PFSK-1 (cell line): Measurements from ENCODE around the gene CNPY2.
A peak's percentile ranks its signal among the peaks of the same experiment; 100 is the strongest.

Experiments used
- FOXP2 ChIP-seq: optimal IDR thresholded peaks from 2 replicates; pipeline ENCODE3; 2011; ENCODE audit warnings: borderline replicate concordance, control low read depth, inconsistent platforms; ENCODE audit not compliant: insufficient read depth; ENCODE audit errors: extremely low read length, extremely low read depth
- POLR2AphosphoS5 ChIP-seq: IDR thresholded peaks from 2 replicates; pipeline ENCODE4 v1.6.1; 2012; ENCODE audit warnings: low read depth, mild to moderate bottlenecking, control low read depth, low read length, moderate library complexity
- REST ChIP-seq, 2 experiments: IDR thresholded peaks; 2 replicates each; pipeline versions ENCODE4 v1.6.1 to v1.8.0; 2011 to 2012; ENCODE audit warnings: low read depth in 2 of 2, low read length in 2 of 2, control low read depth in 1 of 2, inconsistent platforms in 1 of 2, mild to moderate bottlenecking in 1 of 2, moderate library complexity in 1 of 2; ENCODE audit not compliant: insufficient read depth in 1 of 2
- SIN3A ChIP-seq: IDR thresholded peaks from 2 replicates; pipeline ENCODE4 v1.6.1; 2012; ENCODE audit warnings: mild to moderate bottlenecking, low read length, moderate library complexity, borderline replicate concordance; ENCODE audit not compliant: insufficient read depth
- TAF1 ChIP-seq: IDR thresholded peaks from 2 replicates; pipeline ENCODE4 v1.6.1; 2012; ENCODE audit warnings: low read length, control low read depth, borderline replicate concordance; ENCODE audit not compliant: insufficient read depth

CNPY2 gene

GRCh38 chr12:56304872-56305590 lies 10.8 kb downstream of the CNPY2 start:
- TF ChIP-seq SIN3A = no peak
- TF ChIP-seq TAF1 = no peak

GRCh38 chr12:56304276-56304675 lies 11.5 kb downstream of the CNPY2 start:
- TF ChIP-seq POLR2AphosphoS5 (no peak), SIN3A (no peak), TAF1 (no peak), REST (IDR thresholded peaks at IDR 0.05; ENCODE audit: insufficient read depth in 1 of 2, low read depth in 2 of 2, low read length in 2 of 2) (no peak), FOXP2 (no peak)

GRCh38 chr12:56300644-56301464 lies 14.9 kb downstream of the CNPY2 start:
- no peak for TF ChIP-seq SIN3A
- TF ChIP-seq REST (IDR thresholded peaks at IDR 0.05; ENCODE audit: insufficient read depth in 1 of 2, low read depth in 2 of 2, low read length in 2 of 2) = no peak
- TF ChIP-seq TAF1 = no peak
- TF ChIP-seq FOXP2 = no peak
- no peak; the same call in none of the 2 replicates for TF ChIP-seq POLR2AphosphoS5

- TF ChIP-seq SIN3A = no peak
- TF ChIP-seq TAF1 = no peak
- 0 out of 4 replicates have a peak, but pooled peaks have one; percentile 23 to 30 for TF ChIP-seq REST (IDR thresholded peaks at IDR 0.05; ENCODE audit: insufficient read depth in 1 of 2, low read depth in 2 of 2, low read length in 2 of 2)
- peak; percentile 52 for TF ChIP-seq FOXP2
- peak; percentile 74 for TF ChIP-seq POLR2AphosphoS5
Measured at GRCh38 chr12:56299853-56300643, 15.7 kb downstream of the CNPY2 start, which contains the start of gene CS. CS (minus strand) TSS chr12:56300330; CDS start chr12:56300201, 129 bp downstream.

GRCh38 chr12:56299308-56299852 lies 16.4 kb downstream of the CNPY2 start:
- no peak for TF ChIP-seq POLR2AphosphoS5
- no peak for TF ChIP-seq TAF1
- no peak for TF ChIP-seq REST (IDR thresholded peaks at IDR 0.05; ENCODE audit: insufficient read depth in 1 of 2, low read depth in 2 of 2, low read length in 2 of 2)
- no peak for TF ChIP-seq SIN3A
- no peak for TF ChIP-seq FOXP2
